Activated T-helper 2 cell treated with anti-CD3 and anti-CD28 coated beads, Interferon-gamma antibody, Interleukin-2, Interleukin-4, amounts not matched to agents 10 μg/mL and 5 μg/mL and 100 μg/mL, durations not matched to agents 14 hours and 24 hours and 36 hours (primary cell): Measurements from ENCODE around the gene MAP3K6. TPM values are rescaled to one million over a fixed set of nuclear protein-coding genes. Genes with fewer than 3 reads are reported as not detected.

Experiments
- total RNA-seq: library from RNA; stranded (reverse); gene quantifications from 2 replicates; pipeline ENCODE4 v1.2.3, GENCODE V29; 2022

MAP3K6 gene
- total RNA-seq, 1 donor from 2014 or later = 15.8 TPM

Other genes with a start within 250 kb of the MAP3K6 start
- gene SLC9A1, start 211.8 kb downstream of the MAP3K6 start, total RNA-seq = 23.7 and 27.2 TPM in 2 replicates
- gene WDTC1, start 132.3 kb downstream of the MAP3K6 start, total RNA-seq = 22.3 and 22.4 TPM in 2 replicates
- gene TMEM222, start 44.8 kb downstream of the MAP3K6 start, total RNA-seq = 32.1 and 35.7 TPM in 2 replicates
- gene SYTL1, start 24.9 kb downstream of the MAP3K6 start, total RNA-seq = 20.0 and 25.7 TPM in 2 replicates
- gene FCN3, start 7.9 kb upstream of the MAP3K6 start, total RNA-seq = not detected in 2 replicates
- not detected in 2 replicates for gene CD164L2, start 16.4 kb upstream of the MAP3K6 start, total RNA-seq
- gene GPR3, start 25.7 kb upstream of the MAP3K6 start, total RNA-seq = 3.7 and 3.9 TPM in 2 replicates
- gene WASF2, start 123.2 kb upstream of the MAP3K6 start, total RNA-seq = 125 and 128 TPM in 2 replicates
- gene AHDC1, start 237.2 kb upstream of the MAP3K6 start, total RNA-seq = 28.5 and 29.3 TPM in 2 replicates